PFSK-1 (cell line): ENCODE results near the gene MAP1LC3A.

Experiments
- FOXP2 ChIP-seq: optimal IDR thresholded peaks from 2 replicates; pipeline ENCODE3; 2011; ENCODE audit warnings: borderline replicate concordance, control low read depth, inconsistent platforms; ENCODE audit not compliant: insufficient read depth; ENCODE audit errors: extremely low read length, extremely low read depth
- POLR2AphosphoS5 ChIP-seq: IDR thresholded peaks from 2 replicates; pipeline ENCODE4 v1.6.1; 2012; ENCODE audit warnings: low read depth, mild to moderate bottlenecking, control low read depth, low read length, moderate library complexity
- REST ChIP-seq, 2 experiments: IDR thresholded peaks; 2 replicates each; pipeline versions ENCODE4 v1.6.1 to v1.8.0; 2011 to 2012; ENCODE audit warnings: low read depth in 2 of 2, low read length in 2 of 2, control low read depth in 1 of 2, inconsistent platforms in 1 of 2, mild to moderate bottlenecking in 1 of 2, moderate library complexity in 1 of 2; ENCODE audit not compliant: insufficient read depth in 1 of 2
- SIN3A ChIP-seq: IDR thresholded peaks from 2 replicates; pipeline ENCODE4 v1.6.1; 2012; ENCODE audit warnings: mild to moderate bottlenecking, low read length, moderate library complexity, borderline replicate concordance; ENCODE audit not compliant: insufficient read depth
- TAF1 ChIP-seq: IDR thresholded peaks from 2 replicates; pipeline ENCODE4 v1.6.1; 2012; ENCODE audit warnings: low read length, control low read depth, borderline replicate concordance; ENCODE audit not compliant: insufficient read depth

The MAP1LC3A gene

GRCh38 chr20:34581341-34582184, 23.0 kb downstream of the MAP1LC3A start:
- peak in 1 of 2 experiments; percentile 38; a peak in 1 of 4 replicates for TF ChIP-seq REST (IDR thresholded peaks at IDR 0.05; ENCODE audit: insufficient read depth in 1 of 2, low read depth in 2 of 2, low read length in 2 of 2)
- TF ChIP-seq TAF1: no peak

- no peak for TF ChIP-seq REST (IDR thresholded peaks at IDR 0.05; ENCODE audit: insufficient read depth in 1 of 2, low read depth in 2 of 2, low read length in 2 of 2)
- no peak for TF ChIP-seq FOXP2
- no peak for TF ChIP-seq SIN3A
- no peak for TF ChIP-seq POLR2AphosphoS5
- no peak for TF ChIP-seq TAF1
These were observed 23.7 kb downstream of the MAP1LC3A start for GRCh38 chr20:34582221-34582620.

- TF ChIP-seq FOXP2: no peak
- TF ChIP-seq TAF1: no peak
- TF ChIP-seq REST (IDR thresholded peaks at IDR 0.05; ENCODE audit: insufficient read depth in 1 of 2, low read depth in 2 of 2, low read length in 2 of 2): no peak
- no peak for TF ChIP-seq POLR2AphosphoS5
- no peak for TF ChIP-seq SIN3A
These were observed 24.4 kb downstream of the MAP1LC3A start for GRCh38 chr20:34582911-34583310.

GRCh38 chr20:34583544-34583943, 25.0 kb downstream of the MAP1LC3A start:
- TF ChIP-seq TAF1: no peak
- TF ChIP-seq FOXP2: no peak
- TF ChIP-seq SIN3A: no peak
- TF ChIP-seq REST (IDR thresholded peaks at IDR 0.05; ENCODE audit: insufficient read depth in 1 of 2, low read depth in 2 of 2, low read length in 2 of 2): no peak
- TF ChIP-seq POLR2AphosphoS5: no peak

- TF ChIP-seq FOXP2 (no peak), POLR2AphosphoS5 (no peak), SIN3A (no peak), REST (IDR thresholded peaks at IDR 0.05; ENCODE audit: insufficient read depth in 1 of 2, low read depth in 2 of 2, low read length in 2 of 2) (no peak), TAF1 (no peak)
These were observed 26.5 kb downstream of the MAP1LC3A start for GRCh38 chr20:34585019-34585418.
